ENCODE results near the gene TMEM114. TPM values are rescaled to one million over a fixed set of nuclear protein-coding genes. Genes with fewer than 3 reads are reported as not detected.

The TMEM114 gene
- polyA plus RNA-seq, 2 of the 4 experiments (the other 2 are of a cell fraction) = not detected

DNA sequence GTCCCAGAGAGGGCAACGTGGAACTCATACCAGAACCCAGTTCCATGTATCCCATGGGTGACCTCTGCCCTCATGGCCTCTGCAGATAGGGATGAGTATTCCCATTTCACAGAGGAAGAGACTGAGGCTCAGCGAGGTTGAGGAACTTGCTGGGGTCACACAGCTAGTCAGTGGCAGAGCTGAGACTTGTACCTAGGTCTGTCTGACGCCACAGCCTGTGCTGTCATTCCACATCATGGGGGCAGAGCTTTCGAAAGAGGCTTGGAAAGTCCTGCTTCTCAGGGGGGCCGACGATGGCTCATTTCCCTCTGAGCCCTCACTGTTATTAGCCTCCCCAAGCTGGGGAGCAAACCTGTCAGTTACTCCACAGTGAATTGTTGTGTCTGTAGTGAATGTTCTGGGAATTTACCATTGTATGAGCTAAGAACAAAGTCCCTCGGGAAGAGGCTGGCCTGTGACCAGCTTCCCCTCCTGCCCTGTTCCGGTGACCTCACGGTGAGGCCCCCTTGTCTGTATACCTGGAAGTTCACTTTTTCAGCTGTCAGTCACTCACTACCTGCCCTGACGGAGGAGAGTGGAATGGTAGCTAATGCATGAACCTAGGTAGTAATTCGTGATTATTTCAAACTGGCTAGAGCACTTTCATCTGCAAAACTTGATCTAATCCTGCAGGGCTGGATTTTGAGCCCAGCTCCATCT lies 40.1 kb upstream of the TMEM114 start (continued):
- no peak for TF ChIP-seq TP53 (CRISPR knock-in tag; IDR thresholded peaks at IDR 0.05)
- no peak for TF ChIP-seq E2F6 (IDR thresholded peaks at IDR 0.05; ENCODE audit: borderline replicate concordance, low read depth)
- TF ChIP-seq HDAC2 (IDR thresholded peaks at IDR 0.05) = no peak
- no peak for TF ChIP-seq RCOR1 (IDR thresholded peaks at IDR 0.05; ENCODE audit: low read depth, low read length)
- TF ChIP-seq HOXB13 (CRISPR knock-in tag; IDR thresholded peaks at IDR 0.05; ENCODE audit: low read depth) = no peak
- TF ChIP-seq HOXB5 (CRISPR knock-in tag; IDR thresholded peaks at IDR 0.05) = no peak
- TF ChIP-seq CEBPB (IDR thresholded peaks at IDR 0.05) = no peak
- no peak for TF ChIP-seq HES2 (IDR thresholded peaks at IDR 0.05)

DNA sequence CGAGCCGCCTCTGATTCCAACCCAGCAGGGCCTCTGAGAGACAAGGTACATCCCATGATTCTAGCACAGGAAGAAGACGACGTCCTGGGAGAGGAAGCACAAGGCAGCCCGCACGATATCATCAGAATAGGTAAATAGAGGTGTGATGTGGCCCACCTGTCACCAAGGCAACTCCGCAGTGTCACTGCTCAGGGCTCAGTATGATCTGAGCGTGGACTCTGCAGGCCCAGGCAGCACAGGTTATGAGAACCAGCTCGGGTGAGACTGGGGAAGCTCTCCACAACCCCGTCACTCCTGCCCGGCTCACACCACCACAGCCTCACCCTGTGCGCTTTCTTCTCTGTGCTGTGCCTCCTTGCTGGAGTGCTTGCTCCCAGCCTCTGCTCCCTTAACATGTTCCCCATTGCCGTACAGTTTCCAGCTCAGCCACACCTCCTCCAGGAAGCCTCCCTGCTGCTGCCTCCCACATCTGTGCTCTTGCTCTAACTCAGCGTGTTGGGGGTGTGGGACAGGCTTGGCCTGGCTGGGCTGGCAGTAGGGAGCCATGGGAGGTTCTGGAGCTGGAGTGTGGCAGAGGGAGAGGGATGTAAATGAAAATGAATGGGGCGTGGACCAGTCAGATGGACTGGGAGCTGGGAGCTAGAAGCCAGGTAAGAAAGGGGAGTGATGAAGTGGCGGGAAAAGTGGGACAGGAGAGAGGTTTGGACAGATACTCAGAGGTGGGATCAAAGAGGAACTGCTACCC lies 38.8 kb upstream of the TMEM114 start:
- no peak for TF ChIP-seq E2F6 (IDR thresholded peaks at IDR 0.05; ENCODE audit: borderline replicate concordance, low read depth)
- peak; percentile 35 for TF ChIP-seq ZFP36 (IDR thresholded peaks at IDR 0.05; ENCODE audit: borderline replicate concordance, partially characterized antibody)
- TF ChIP-seq MAZ (IDR thresholded peaks at IDR 0.05; ENCODE audit: borderline replicate concordance, low read depth, low read length) = no peak
- TF ChIP-seq CTCF (IDR thresholded peaks at IDR 0.05) = no peak
- TF ChIP-seq POLR2AphosphoS2 (conservative IDR thresholded peaks at IDR 0.05; ENCODE audit: low read length) = no peak
- TF ChIP-seq, protein P1, sequence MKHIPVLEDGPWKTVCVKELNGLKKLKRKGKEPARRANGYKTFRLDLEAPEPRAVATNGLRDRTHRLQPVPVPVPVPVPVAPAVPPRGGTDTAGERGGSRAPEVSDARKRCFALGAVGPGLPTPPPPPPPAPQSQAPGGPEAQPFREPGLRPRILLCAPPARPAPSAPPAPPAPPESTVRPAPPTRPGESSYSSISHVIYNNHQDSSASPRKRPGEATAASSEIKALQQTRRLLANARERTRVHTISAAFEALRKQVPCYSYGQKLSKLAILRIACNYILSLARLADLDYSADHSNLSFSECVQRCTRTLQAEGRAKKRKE (CRISPR knock-in tag; IDR thresholded peaks at IDR 0.05; ENCODE audit: low read depth) = no peak

DNA sequence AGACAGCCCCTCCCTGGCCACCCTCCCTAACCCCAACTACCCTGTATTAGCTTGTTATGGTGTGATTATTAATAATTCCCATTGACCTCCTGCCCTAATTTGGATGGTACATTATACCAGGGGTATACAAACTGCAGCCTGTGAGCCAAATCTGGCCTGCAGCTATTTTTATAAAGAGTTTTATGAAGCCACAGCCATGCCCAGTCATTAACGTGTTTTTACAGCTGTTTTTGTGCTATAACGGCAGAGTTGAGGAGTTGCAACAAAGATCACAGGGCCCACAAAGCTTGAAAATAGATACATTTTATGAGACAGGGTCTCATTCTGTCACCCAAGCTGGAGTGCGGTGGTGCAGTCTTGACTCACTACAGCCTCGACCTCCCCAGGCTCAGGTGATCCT lies 37.1 kb upstream of the TMEM114 start:
- WGBS (ENCODE audit: missing lambda C conversion rate) = 93% methylated on average over 4 of the region's 4 CpGs
- CTCF ChIA-PET = interaction anchor here (1.0 to 1.6 kb wide), 4 partner anchors 8 to 44 kb away, joined by 3 to 6 read pairs (median 4); no protein-coding TSS in a partner anchor
- Histone ChIP-seq H3K4me3 (no peak overlapping the region), H3K27ac (no peak overlapping the region), H3K4me1 (peaks cover 13% of the 10 kb centered on the region), H3K9me3 (no peaks in the 10 kb centered on the region), H3K4me2 (no peak overlapping the region)
- FAIRE-seq = no peak
- POLR2A ChIA-PET = interaction anchor here (0.6 kb wide), 1 partner anchor 109 kb away, joined by 3 read pairs; no protein-coding TSS in a partner anchor
- no peak for ATAC-seq
- DNase-seq (ENCODE audit: low read depth in 1 of 2, low spot score in 1 of 2) = no peak
- no peak for TF ChIP-seq KDM1A (IDR thresholded peaks at IDR 0.05; ENCODE audit: low read depth)
- TF ChIP-seq NPAS2 (CRISPR knock-in tag; IDR thresholded peaks at IDR 0.05; ENCODE audit: borderline replicate concordance) = no peak
- no peak for TF ChIP-seq JUN (IDR thresholded peaks at IDR 0.05)
- TF ChIP-seq HDAC2 (IDR thresholded peaks at IDR 0.05) = no peak
- TF ChIP-seq TP53 (CRISPR knock-in tag; IDR thresholded peaks at IDR 0.05) = no peak
- TF ChIP-seq RAD21 (conservative IDR thresholded peaks at IDR 0.05 in 1 of 2, IDR thresholded peaks at IDR 0.05 in 1 of 2) = no peak

More for the DNA sequence above, 38.8 kb upstream of the TMEM114 start:
- DNase-seq (ENCODE audit: low read depth in 1 of 2, low spot score in 1 of 2) (no peak), FAIRE-seq (no peak), ATAC-seq (no peak)
- H3K4me3 ChIP-seq = no peak overlapping the region
- H3K4me1 ChIP-seq = no peaks in the 10 kb centered on the region
- ChIA-PET POLR2A (no interaction called here), CTCF (interaction anchor here (0.7 to 1.2 kb wide), 3 partner anchors 34 to 62 kb away, joined by 3 to 5 read pairs (median 3); no protein-coding TSS in a partner anchor)
- H3K27ac ChIP-seq = no peak overlapping the region
- WGBS (ENCODE audit: missing lambda C conversion rate) = 95% methylated on average over 16 of the region's 16 CpGs
- H3K9me3 ChIP-seq = no peaks in the 10 kb centered on the region
- no peak overlapping the region for H3K4me2 ChIP-seq

All from A549 (cell line).